GM18858 (cell line): ENCODE results near the gene RBM3.
"Not testable (repeated sequence)": the region's sequence is repeated elsewhere in the genome, so short reads cannot be mapped to it uniquely, and the experiment has no call there.

Experiments
- ATAC-seq: cut with Tn5 transposase; IDR thresholded peaks from one replicate; pipeline ENCODE4 v1.9.1; 2021; ENCODE audit not compliant: unreplicated experiment

Gene RBM3

GRCh38 chrX:48574270-48575266 lies at the start of gene RBM3:
TSS of gene RBM3 (plus strand) at chrX:48574484. CDS start at chrX:48575181, 697 bp downstream.
- ATAC-seq = peak; percentile 55

- ATAC-seq = not testable (repeated sequence)
These were observed 48.4 kb upstream of the RBM3 start for GRCh38 chrX:48525853-48526252.

GRCh38 chrX:48530736-48531135 lies 43.5 kb upstream of the RBM3 start:
- ATAC-seq = no peak

GRCh38 chrX:48531358-48531959 lies 42.8 kb upstream of the RBM3 start:
- ATAC-seq = no peak

- ATAC-seq = no peak
These were observed 42.1 kb upstream of the RBM3 start for GRCh38 chrX:48532161-48532560.

- no peak for ATAC-seq
These were observed 41.1 kb upstream of the RBM3 start for GRCh38 chrX:48533165-48533564.

- no peak for ATAC-seq
These were observed 35.5 kb upstream of the RBM3 start for GRCh38 chrX:48538641-48539344.

- peak; percentile 50 for ATAC-seq
These were observed 34.8 kb upstream of the RBM3 start, which contains the start of gene TBC1D25 for GRCh38 chrX:48539345-48540027. TSS of gene TBC1D25 (plus strand) at chrX:48539714. CDS start at chrX:48539798, 84 bp downstream.

- peak; percentile 18 for ATAC-seq
These were observed 34.3 kb upstream of the RBM3 start for GRCh38 chrX:48540028-48540375.

- no peak for ATAC-seq
These were observed 33.8 kb upstream of the RBM3 start for GRCh38 chrX:48540480-48540879.

- ATAC-seq = no peak
These were observed 33.0 kb upstream of the RBM3 start for GRCh38 chrX:48541140-48541814.

- no peak for ATAC-seq
These were observed 25.4 kb upstream of the RBM3 start for GRCh38 chrX:48548871-48549270.

- not testable (repeated sequence) for ATAC-seq
These were observed 18.5 kb upstream of the RBM3 start for GRCh38 chrX:48555731-48556325.

GRCh38 chrX:48558271-48558670 lies 16.0 kb upstream of the RBM3 start:
- ATAC-seq = no peak

GRCh38 chrX:48559636-48560035 lies 14.6 kb upstream of the RBM3 start:
- no peak for ATAC-seq

GRCh38 chrX:48560056-48560455 lies 14.2 kb upstream of the RBM3 start:
- no peak for ATAC-seq

GRCh38 chrX:48560681-48561080 lies 13.6 kb upstream of the RBM3 start:
- no peak for ATAC-seq

GRCh38 chrX:48569958-48570357 lies 4.3 kb upstream of the RBM3 start:
- peak; percentile 49 for ATAC-seq

- ATAC-seq = no peak
These were observed 504 bp upstream of the RBM3 start for GRCh38 chrX:48573690-48574269.

- no peak for ATAC-seq
These were observed 1.4 kb downstream of the RBM3 start for GRCh38 chrX:48575642-48576041.
